HG03060 (cell line): ENCODE measurements around the gene RSPO4.
"Not testable (repeated sequence)": the region's sequence is repeated elsewhere in the genome, so short reads cannot be mapped to it uniquely, and the experiment has no call there.

ENCODE experiments used
- ATAC-seq: cut with Tn5 transposase; IDR thresholded peaks from one replicate; pipeline ENCODE4 v1.9.1; 2021; ENCODE audit warnings: low read depth, moderate number of reproducible peaks; ENCODE audit not compliant: unreplicated experiment

The RSPO4 gene

GRCh38 chr20:1001911-1002681 lies at the start of gene RSPO4:
Gene RSPO4, minus strand, starts transcription at chr20:1002311. Its CDS starts 147 bp downstream, at chr20:1002164.
- ATAC-seq: no peak

DNA sequence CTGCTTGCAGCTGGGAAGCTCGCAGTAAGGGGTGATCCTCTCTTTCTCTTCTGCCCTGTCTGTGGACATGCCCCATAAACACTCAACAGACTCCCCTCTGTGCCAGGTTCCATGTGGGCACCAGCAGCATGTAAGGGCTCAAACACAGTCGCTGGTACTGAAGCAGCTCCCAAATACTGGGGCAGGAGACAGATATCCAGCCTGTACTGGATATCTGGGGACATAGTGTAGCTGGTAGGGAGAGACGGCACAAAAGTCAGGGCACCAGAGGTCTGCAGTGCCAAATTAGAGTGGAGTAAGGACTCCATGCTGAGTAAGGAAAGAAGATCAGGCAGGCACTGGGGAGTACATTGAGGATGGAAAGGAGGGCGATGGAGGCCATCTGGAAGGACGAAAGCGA lies 48.3 kb upstream of the RSPO4 start:
- ATAC-seq: no peak

GRCh38 chr20:1045860-1046418 lies 43.8 kb upstream of the RSPO4 start:
- no peak for ATAC-seq

- no peak for ATAC-seq
Measured at GRCh38 chr20:1041845-1042390, 39.8 kb upstream of the RSPO4 start.

- no peak for ATAC-seq
Measured at GRCh38 chr20:1038205-1038604, 36.1 kb upstream of the RSPO4 start.

- ATAC-seq: no peak
Measured at GRCh38 chr20:1037039-1037438, 34.9 kb upstream of the RSPO4 start.

DNA sequence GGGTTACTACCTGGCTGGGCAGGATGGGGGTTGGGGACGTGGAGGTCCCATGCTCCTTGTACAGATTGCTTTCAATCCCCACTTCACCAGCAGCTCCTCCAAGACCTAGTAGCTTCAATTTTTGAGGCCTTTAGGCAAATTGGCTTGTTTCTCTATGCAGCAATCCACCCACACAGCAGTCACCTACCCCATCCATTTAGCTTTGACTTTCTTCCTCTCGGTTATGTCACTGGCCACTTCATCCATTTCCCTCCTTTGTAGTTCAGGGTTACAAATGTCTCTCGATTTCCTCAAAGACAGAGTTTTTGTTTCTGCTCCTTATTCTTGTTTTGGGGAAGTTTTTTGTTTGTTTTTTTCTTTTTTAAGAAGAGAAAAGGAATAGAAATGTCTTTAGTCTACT lies 33.4 kb upstream of the RSPO4 start:
- ATAC-seq: no peak

DNA sequence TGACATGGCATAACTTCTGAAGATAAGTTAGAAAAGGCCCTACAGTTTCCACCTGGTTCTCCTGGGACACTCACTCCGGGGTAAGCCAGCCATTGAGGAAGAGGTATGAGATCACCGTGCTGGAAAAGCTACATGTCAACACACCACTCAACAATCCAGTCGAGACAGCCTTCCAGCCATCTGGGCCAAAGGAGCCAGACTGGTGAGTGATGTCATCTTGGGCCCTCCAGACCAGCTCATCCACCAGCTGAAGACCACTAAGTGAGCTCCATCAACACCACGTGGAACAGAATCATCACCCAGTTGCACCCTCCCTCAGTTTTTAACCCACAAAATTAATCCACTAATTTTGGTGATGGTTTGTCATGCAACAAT lies 32.3 kb upstream of the RSPO4 start:
- ATAC-seq: no peak

GRCh38 chr20:1033751-1034414 lies 31.8 kb upstream of the RSPO4 start:
- ATAC-seq: no peak

DNA sequence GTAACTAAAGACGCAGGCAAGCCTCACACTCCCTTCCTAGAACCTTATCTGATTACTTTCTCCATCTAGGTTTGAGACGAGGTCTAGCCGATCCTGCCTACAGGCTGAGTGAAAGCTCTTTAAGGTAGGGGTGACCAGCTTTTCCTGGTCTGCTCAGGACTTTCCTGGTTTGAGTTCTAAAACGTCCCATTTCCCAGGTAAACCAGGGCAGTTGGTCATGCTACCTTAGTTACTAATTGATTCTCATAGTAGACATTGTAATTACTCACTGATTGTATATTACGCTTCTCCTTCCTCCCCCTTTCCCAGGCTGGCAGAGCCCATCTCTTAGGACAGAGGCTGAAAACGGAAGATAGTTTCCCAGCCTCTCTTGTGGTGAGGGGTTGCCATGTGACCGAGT lies 27.9 kb upstream of the RSPO4 start:
- no peak for ATAC-seq

- not testable (repeated sequence) for ATAC-seq
Measured at GRCh38 chr20:1026214-1026613, 24.1 kb upstream of the RSPO4 start.

- ATAC-seq: no peak
Measured at GRCh38 chr20:1022871-1023270, 20.8 kb upstream of the RSPO4 start.

GRCh38 chr20:1020614-1021013 lies 18.5 kb upstream of the RSPO4 start:
- ATAC-seq: no peak

DNA sequence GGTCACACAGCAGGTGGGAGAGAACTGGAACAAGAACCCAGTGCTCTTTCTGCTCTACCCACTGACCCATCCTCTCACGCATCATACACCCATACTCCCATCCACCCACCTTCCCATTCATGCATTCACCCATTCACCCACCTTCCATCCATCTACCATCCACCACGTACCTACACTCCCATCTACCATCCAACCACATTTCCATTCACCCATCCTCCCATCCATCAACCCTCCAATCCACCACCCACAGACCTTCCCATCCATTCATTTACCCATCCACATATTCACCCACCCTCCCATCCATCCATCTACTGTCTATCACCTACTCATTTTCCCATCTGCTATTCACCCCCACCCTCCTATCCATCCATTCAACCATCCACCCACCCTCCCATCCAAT lies 17.2 kb upstream of the RSPO4 start:
- ATAC-seq: no peak

GRCh38 chr20:1017677-1018076 lies 15.6 kb upstream of the RSPO4 start:
- no peak for ATAC-seq

DNA sequence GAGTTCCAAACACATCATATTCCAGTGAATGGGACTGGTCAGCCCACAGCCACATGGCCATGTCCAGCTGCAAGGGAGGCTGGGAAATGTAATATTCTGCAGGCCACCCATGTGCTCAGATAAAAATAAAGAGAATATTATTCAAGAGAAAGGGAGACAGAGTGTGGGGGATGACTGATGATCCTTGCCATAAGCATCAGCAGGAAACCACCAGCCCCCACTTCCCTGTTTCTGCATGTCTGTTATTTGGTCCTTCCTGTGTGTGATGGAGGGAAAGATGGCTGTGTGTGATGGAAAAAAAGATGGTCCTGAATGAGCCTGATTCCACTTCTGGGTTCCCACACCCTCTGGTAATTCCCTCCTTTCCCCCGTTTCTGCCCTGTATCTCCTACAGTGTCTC lies 13.1 kb upstream of the RSPO4 start:
- no peak for ATAC-seq

GRCh38 chr20:1014471-1014870 lies 12.4 kb upstream of the RSPO4 start:
- no peak for ATAC-seq

DNA sequence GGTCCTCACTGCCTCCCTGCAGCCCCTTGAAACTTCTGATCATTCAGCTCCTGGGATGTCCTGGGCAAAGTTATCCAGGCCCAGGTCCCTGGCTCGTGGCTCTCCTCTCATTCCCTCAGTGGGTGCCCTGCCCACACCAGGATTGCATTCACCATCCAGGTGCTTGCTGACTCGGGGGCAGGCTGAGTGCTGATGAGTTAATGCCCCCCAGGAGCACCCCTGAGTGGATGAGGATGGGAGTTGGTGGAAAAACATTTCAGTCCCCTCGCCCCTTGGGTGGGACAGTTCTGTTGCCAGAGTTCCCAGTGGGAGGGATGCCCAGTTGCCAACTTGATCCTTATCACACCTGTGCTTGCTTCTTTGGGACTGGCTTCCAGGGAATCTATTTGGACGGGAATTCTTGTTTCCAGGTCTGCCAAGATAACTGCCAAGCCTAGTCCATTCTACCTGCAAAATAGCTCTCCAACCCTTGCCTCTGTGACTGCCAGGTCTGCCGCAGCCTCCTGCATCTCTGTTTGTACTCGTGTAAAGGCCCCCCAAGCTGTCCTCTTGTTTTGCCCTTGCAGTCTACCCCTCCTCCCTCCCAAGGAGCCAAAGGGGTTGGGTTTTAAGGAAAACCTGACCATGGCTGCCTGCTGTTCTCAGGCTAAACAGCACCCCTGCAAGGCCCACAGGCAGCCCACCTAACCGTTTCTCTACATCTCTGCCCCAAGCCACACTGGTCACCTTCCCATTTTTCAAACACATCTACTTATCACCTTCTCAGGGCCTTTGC lies 11.6 kb upstream of the RSPO4 start:
- ATAC-seq: no peak

DNA sequence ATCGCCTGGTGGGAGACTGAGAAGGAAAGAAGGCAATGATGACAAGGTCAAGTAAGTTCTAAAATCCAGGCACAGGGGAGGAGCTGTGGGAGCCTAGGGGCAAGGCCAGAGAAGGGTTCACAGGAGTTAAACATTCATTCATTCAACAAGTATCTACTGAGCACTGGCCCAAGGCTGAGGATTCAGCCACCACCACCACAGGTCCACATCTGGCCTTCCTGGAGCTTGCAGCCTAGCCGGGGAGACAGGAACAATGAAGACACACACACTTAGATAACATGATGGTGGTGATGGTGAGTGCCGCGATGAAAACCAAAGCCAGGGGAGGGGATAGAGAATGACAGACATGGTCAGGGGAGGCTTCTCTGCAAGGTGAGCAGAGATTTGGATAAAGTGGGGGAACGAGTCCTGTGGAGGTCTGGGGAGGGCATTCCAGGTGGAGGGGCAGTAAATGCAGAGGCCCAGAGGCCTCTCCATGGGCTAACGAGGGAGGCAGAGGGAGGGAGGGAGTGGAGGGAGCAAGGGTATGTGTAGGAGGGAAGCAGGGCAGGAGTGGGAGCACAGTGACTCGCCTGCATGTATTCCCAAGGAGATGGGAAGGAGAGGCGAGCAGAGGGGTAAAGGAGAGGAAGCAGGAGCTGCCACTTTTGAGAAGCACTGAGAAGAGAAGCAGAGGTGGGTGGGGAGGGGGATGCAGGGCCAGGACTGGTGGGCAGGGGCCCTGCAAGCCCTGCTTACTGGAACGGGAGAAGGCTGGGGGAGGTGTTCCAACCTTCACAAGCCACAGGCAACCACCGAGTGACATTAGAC lies 10.5 kb upstream of the RSPO4 start:
- ATAC-seq: no peak

DNA sequence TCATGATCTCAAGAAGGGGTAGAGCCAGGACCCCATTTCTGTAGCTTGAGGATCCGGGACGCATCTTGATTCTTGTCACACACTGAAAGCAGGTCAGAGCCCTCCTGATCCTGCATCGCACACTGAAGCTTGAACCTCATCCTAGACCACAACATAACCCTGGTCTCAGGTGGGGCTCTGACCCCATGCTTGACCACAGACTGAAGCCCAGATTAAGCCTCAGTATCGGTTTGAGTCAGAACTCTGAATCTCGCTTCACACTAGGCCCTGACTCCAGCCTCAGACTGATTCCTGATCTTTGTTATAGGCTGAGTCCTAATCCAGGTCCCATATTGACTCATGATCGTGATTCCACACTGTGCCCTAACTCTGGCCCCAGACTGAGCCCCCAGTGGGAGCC lies 8.5 kb upstream of the RSPO4 start:
- ATAC-seq: no peak
